Lower lobe of right lung (tissue), 2 donors: Measurements from ENCODE around the gene CCDC59. TPM values are rescaled to one million over a fixed set of nuclear protein-coding genes. Genes with fewer than 3 reads are reported as not detected.
A peak's percentile ranks its signal among the peaks of the same experiment; 100 is the strongest.

Experiments used
- ATAC-seq, 2 donors: fragments of 200-7000 bp; cut with Tn5 transposase; one replicate each; pipeline ENCODE4 v1.9.1; 2020 to 2022; ENCODE audit warnings: mild to moderate bottlenecking in 2 of 2, moderate library complexity in 2 of 2
- DNase-seq: peaks from one replicate; pipeline ENCODE4 v3.0.0-alpha.2; 2020
- H3K27ac ChIP-seq: fragments of 200-600 bp; one replicate; pipeline ENCODE4 v1.8.0; 2022
- H3K27me3 ChIP-seq: fragments of 200-600 bp; one replicate; pipeline ENCODE4 v1.8.0; 2022; ENCODE audit warnings: low read depth
- H3K36me3 ChIP-seq: fragments of 200-600 bp; one replicate; pipeline ENCODE4 v1.8.0; 2022; ENCODE audit warnings: mild to moderate bottlenecking
- H3K4me1 ChIP-seq: fragments of 200-600 bp; one replicate; pipeline ENCODE4 v1.8.0; 2022
- H3K4me3 ChIP-seq: fragments of 200-600 bp; one replicate; pipeline ENCODE4 v1.8.0; 2022; ENCODE audit warnings: mild to moderate bottlenecking
- H3K9me3 ChIP-seq: fragments of 200-600 bp; one replicate; pipeline ENCODE4 v1.8.0; 2022
- intact Hi-C: fragments of 100-400 bp; cut with DNase I; formaldehyde crosslinking; loops from one replicate; pipeline ENCODE4 v1.11.0; 2022
- total RNA-seq: library from RNA; stranded (reverse); fragmentation: NEBNext Ultra II Directional; extraction: Animal tissue kit (Norgen Biotek cat#: 25700); gene quantifications from one replicate; pipeline ENCODE4 v1.2.1, GENCODE V29; 2021
- TF ChIP-seq, protein P1 (sequence below): fragments of 200-600 bp; IDR thresholded peaks from one replicate; pipeline ENCODE4 v1.8.0; 2022; ENCODE audit warnings: antibody characterized with exemption, mild to moderate bottlenecking
- donor health status: DM: no; HTN: yes; CAD: no; lungs with severe emphysema.

Gene CCDC59
- total RNA-seq, 1 donor from 2014 or later: 31.5 TPM

DNA sequence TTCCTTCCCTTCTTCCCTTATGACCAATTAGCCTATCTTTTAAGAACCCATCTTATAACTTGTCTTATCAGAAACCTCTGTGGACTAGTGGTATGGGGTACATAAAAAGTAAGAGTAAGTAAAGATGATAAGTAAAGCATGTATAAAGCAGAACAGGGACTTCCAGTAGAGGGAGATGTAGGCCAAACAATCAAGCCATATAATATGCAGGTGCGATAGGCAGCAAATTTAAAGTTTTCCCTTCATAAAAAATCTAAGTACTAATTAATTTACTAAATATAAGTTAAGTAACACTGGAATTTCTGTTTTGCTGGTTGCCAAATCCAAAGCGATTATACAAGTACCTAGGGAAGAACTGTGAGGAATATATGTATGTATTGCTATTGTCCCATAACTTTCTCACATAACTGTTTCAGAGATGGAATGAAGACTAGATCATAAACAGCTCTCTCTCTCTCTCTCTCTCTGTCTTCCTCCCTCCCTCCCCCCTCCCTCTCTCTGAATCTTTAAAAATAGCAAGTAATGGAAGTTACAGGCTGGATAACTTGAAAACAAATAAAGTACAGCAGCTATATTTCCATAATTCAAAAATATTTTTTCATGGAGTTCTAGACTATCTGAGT is 25.9 kb upstream of the CCDC59 start:
- Histone ChIP-seq H3K36me3 (peaks cover 4% of the 10 kb centered on the region), H3K9me3 (no peaks in the 10 kb centered on the region), H3K27ac (no peak overlapping the region), H3K27me3 (no peaks in the 10 kb centered on the region), H3K4me3 (no peak overlapping the region), H3K4me1 (no peaks in the 10 kb centered on the region)
- intact Hi-C loops: no loop called here
- ATAC-seq (no peak), DNase-seq (no peak)
- TF ChIP-seq, protein P1, sequence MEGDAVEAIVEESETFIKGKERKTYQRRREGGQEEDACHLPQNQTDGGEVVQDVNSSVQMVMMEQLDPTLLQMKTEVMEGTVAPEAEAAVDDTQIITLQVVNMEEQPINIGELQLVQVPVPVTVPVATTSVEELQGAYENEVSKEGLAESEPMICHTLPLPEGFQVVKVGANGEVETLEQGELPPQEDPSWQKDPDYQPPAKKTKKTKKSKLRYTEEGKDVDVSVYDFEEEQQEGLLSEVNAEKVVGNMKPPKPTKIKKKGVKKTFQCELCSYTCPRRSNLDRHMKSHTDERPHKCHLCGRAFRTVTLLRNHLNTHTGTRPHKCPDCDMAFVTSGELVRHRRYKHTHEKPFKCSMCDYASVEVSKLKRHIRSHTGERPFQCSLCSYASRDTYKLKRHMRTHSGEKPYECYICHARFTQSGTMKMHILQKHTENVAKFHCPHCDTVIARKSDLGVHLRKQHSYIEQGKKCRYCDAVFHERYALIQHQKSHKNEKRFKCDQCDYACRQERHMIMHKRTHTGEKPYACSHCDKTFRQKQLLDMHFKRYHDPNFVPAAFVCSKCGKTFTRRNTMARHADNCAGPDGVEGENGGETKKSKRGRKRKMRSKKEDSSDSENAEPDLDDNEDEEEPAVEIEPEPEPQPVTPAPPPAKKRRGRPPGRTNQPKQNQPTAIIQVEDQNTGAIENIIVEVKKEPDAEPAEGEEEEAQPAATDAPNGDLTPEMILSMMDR: peak; percentile 18

DNA sequence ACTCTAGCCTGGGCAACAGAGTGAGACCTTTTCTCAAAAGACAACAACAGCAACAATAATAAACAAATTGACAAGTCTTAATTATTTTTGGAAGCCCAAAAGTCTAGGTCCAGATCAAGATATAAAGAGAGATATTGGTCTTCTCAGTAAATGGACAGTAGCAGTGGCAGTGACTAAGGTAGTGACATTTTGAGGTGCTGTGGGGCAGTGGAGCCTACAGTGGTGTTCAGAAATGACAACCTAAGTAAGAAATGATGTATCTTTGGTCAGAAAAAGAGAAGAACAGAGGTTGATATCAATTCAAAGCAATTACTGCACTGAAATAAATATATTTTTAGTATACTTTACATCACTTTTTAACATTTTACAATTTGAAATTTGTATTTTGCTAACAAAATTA is 20.8 kb upstream of the CCDC59 start:
- Histone ChIP-seq H3K27ac (no peak overlapping the region), H3K36me3 (no peaks in the 10 kb centered on the region), H3K9me3 (peaks cover 5% of the 10 kb centered on the region), H3K27me3 (no peaks in the 10 kb centered on the region), H3K4me1 (no peaks in the 10 kb centered on the region), H3K4me3 (no peak overlapping the region)
- DNase-seq: no peak
- ATAC-seq: no peak
- intact Hi-C loops: no loop called here
- TF ChIP-seq, protein P1: no peak

DNA sequence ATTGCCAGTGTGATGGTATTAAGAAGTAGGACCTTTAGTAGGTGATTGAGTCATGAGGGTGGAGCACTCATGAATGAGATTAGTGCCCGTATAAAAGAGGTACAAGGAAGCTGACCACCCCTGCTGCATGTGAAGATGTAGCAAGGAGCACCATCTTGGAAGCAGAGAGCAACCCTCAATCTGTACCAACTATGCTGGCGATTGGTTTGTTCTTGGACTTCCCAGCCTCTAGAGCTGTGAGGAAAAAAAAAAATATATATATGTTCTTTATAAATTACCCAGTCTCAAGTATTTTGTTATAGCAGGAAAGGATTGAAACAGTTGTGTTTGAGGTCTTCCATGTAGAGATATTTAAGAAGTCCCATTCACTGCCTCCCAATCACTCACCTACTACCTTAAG is 17.0 kb upstream of the CCDC59 start:
- ATAC-seq: no peak
- no peaks in the 10 kb centered on the region for H3K36me3 ChIP-seq

DNA sequence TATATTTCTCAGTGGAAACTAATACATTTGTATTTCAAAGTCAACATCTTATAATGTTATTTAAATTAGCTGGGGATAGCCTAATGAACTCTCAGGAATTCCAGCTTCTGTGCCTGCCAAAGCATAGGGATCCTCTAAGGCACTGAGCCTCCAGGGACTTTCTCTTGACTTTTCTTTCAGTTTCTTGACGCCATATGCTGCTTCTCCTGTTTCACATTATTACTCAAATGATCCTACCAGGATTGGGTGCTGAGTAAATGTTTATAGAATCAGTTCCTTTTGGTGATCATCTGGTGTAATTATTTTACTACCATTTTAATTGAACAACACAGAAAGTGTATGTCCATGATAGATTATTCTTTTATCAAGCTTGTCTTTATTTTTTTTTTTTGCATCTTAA is 8.0 kb upstream of the CCDC59 start:
- Histone ChIP-seq H3K27me3 (no peaks in the 10 kb centered on the region), H3K27ac (no peak overlapping the region), H3K9me3 (no peaks in the 10 kb centered on the region), H3K4me3 (no peak overlapping the region), H3K36me3 (no peaks in the 10 kb centered on the region), H3K4me1 (peaks cover 3% of the 10 kb centered on the region)
- ATAC-seq (no peak), DNase-seq (no peak)
- TF ChIP-seq, protein P1: no peak
- intact Hi-C loops: no loop called here

More for the DNA sequence above, 17.0 kb upstream of the CCDC59 start:
- Histone ChIP-seq H3K9me3 (peaks cover 5% of the 10 kb centered on the region), H3K27me3 (no peaks in the 10 kb centered on the region), H3K4me1 (no peaks in the 10 kb centered on the region), H3K4me3 (no peak overlapping the region), H3K27ac (no peak overlapping the region)
- intact Hi-C loops: no loop called here
- DNase-seq: no peak
- TF ChIP-seq, protein P1: no peak

DNA sequence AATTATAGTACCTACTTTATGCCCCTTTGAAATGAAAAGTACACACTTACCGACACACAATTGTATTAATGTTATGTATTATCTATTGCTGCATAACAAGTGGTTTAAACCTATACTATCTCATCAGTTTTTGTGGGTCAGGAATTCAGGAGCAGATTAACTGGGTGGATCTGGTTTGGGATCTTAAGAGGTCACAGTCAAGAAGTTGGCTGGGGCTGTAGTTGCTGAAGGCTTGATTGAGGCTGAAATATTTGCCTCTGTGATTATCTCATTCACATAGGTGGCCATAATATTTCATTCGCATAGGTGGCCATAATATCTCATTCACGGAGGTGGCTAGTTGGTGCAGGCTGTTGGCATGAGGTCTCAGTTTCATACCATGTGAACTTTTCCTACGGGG is 5.8 kb upstream of the CCDC59 start:
- H3K9me3 ChIP-seq: no peaks in the 10 kb centered on the region
- no peak overlapping the region for H3K4me3 ChIP-seq
- no peak for DNase-seq
- no peak for ATAC-seq
- TF ChIP-seq, protein P1: no peak
- H3K4me1 ChIP-seq: peaks cover 15% of the 10 kb centered on the region
- H3K27ac ChIP-seq: no peak overlapping the region
- intact Hi-C loops: no loop called here
- H3K27me3 ChIP-seq: no peaks in the 10 kb centered on the region
- H3K36me3 ChIP-seq: no peaks in the 10 kb centered on the region
